ENCODE data around the gene PPP2R3C. TPM values are rescaled to one million over a fixed set of nuclear protein-coding genes. Genes with fewer than 3 reads are reported as not detected.

The PPP2R3C gene
- total and polyA plus RNA-seq, 2 of the 13 experiments (the other 11 are each of a cell fraction or from before 2014, with no cell fraction given), result 63.4 to 102 TPM

- TF ChIP-seq ZNF609 (CRISPR knock-in tag; IDR thresholded peaks at IDR 0.05; ENCODE audit: borderline replicate concordance), result 0 out of 2 replicates have a peak, but pooled peaks have one; percentile 63
- peak in 1 of 2 experiments; percentile 23; a peak in 2 of 4 replicates for TF ChIP-seq EP300 (IDR thresholded peaks at IDR 0.05; ENCODE audit: low read depth in 2 of 2, low read length in 2 of 2)
- TF ChIP-seq EP300 (CRISPR knock-in tag; IDR thresholded peaks at IDR 0.05; ENCODE audit: borderline replicate concordance), result 0 out of 2 replicates have a peak, but pooled peaks have one; percentile 34
- no peak for TF ChIP-seq ZNF510 (CRISPR knock-in tag; IDR thresholded peaks at IDR 0.05; ENCODE audit: low read depth)
- TF ChIP-seq BHLHE40 (IDR thresholded peaks at IDR 0.05; ENCODE audit: low read length), result no peak
- peak; percentile 82; the same call in 1 of the 2 replicates for TF ChIP-seq ZNF205 (CRISPR knock-in tag; IDR thresholded peaks at IDR 0.05)
- TF ChIP-seq GPBP1L1 (CRISPR knock-in tag; IDR thresholded peaks at IDR 0.05), result no peak
- TF ChIP-seq HINFP (CRISPR knock-in tag; IDR thresholded peaks at IDR 0.05; ENCODE audit: low read depth), result no peak
- peak; percentile 62; the same call in 1 of the 2 replicates for TF ChIP-seq NCOR1 (IDR thresholded peaks at IDR 0.05; ENCODE audit: borderline replicate concordance, low read length)
- no peak for TF ChIP-seq SALL2 (CRISPR knock-in tag; IDR thresholded peaks at IDR 0.05)
- TF ChIP-seq ARHGAP35 (CRISPR knock-in tag; IDR thresholded peaks at IDR 0.05; ENCODE audit: borderline replicate concordance), result 0 out of 2 replicates have a peak, but pooled peaks have one; percentile 52
- TF ChIP-seq RBM39 (IDR thresholded peaks at IDR 0.05; ENCODE audit: low read depth, low read length, poor library complexity, severe bottlenecking), result no peak
- TF ChIP-seq ZNF552 (CRISPR knock-in tag; IDR thresholded peaks at IDR 0.05; ENCODE audit: borderline replicate concordance), result no peak
- 0 out of 2 replicates have a peak, but pooled peaks have one; percentile 31 for TF ChIP-seq ZBTB33 (CRISPR knock-in tag; IDR thresholded peaks at IDR 0.05)
- 0 out of 2 replicates have a peak, but pooled peaks have one; percentile 17 for TF ChIP-seq SNAPC2 (CRISPR knock-in tag; IDR thresholded peaks at IDR 0.05)
- no peak for TF ChIP-seq KDM1A (CRISPR knock-in tag; IDR thresholded peaks at IDR 0.05)
- TF ChIP-seq SNAPC5 (CRISPR knock-in tag; IDR thresholded peaks at IDR 0.05; ENCODE audit: borderline replicate concordance), result 0 out of 2 replicates have a peak, but pooled peaks have one; percentile 60
- TF ChIP-seq GTF3A (CRISPR knock-in tag; conservative IDR thresholded peaks at IDR 0.05), result no peak
- peak; percentile 86 for TF ChIP-seq ZNF317 (CRISPR knock-in tag; IDR thresholded peaks at IDR 0.05)
Measured at GRCh38 chr14:35158951-35159653, 37.3 kb upstream of the PPP2R3C start (continued).
